Activated CD8-positive, alpha-beta T cell treated with anti-CD3 and anti-CD28 coated beads for 36 hours (primary cell): ENCODE measurements around the gene SLC14A1. TPM values are rescaled to one million over a fixed set of nuclear protein-coding genes. Genes with fewer than 3 reads are reported as not detected.
A peak's percentile ranks its signal among the peaks of the same experiment; 100 is the strongest.

Experiments
- ATAC-seq: fragments of 200-7000 bp; cut with Tn5 transposase; one replicate; pipeline ENCODE4 v1.10.0; 2021; ENCODE audit warnings: mild to moderate bottlenecking, moderate library complexity
- CTCF ChIA-PET: fragments of 350-600 bp; sonication (Branson Sonifier 250); formaldehyde crosslinking; loops from one replicate; lab custom pipeline; 2021; ENCODE audit warnings: antibody characterized with exemption; lab: Charles Lee
- POLR2A ChIA-PET: fragments of 350-600 bp; sonication (Branson Sonifier 250); formaldehyde crosslinking; loops from one replicate; lab custom pipeline; 2021; ENCODE audit warnings: antibody characterized with exemption; lab: Charles Lee
- DNase-seq: peaks from one replicate; pipeline ENCODE4 v3.0.0-alpha.2; 2020
- H3K27ac Mint-ChIP-seq: one replicate; pipeline ENCODE4 v1.8.0; 2021; ENCODE audit warnings: mild to moderate bottlenecking, mixed read lengths
- H3K27me3 Mint-ChIP-seq: one replicate; pipeline ENCODE4 v1.8.0; 2021; ENCODE audit warnings: mixed read lengths
- H3K36me3 Mint-ChIP-seq: one replicate; pipeline ENCODE4 v1.8.0; 2021; ENCODE audit warnings: low read depth, mixed read lengths
- H3K4me1 Mint-ChIP-seq: one replicate; pipeline ENCODE4 v1.8.0; 2021; ENCODE audit warnings: low read depth, mixed read lengths
- H3K4me3 Mint-ChIP-seq: one replicate; pipeline ENCODE4 v1.8.0; 2021; ENCODE audit warnings: mild to moderate bottlenecking, moderate library complexity, mixed read lengths
- H3K9me3 Mint-ChIP-seq: one replicate; pipeline ENCODE4 v1.8.0; 2021; ENCODE audit warnings: mixed read lengths
- intact Hi-C: fragments of 100-400 bp; cut with micrococcal nuclease; formaldehyde crosslinking; loops from one replicate; pipeline ENCODE4 v1.10.0; 2022
- total RNA-seq, 2 experiments: library from RNA; stranded (reverse); gene quantifications; one replicate each; pipeline ENCODE4 v1.2.3, GENCODE V29; 2021
- TF ChIP-seq, protein P1 (sequence below): fragments of 200-600 bp; IDR thresholded peaks from one replicate; pipeline ENCODE4 v1.8.0; 2022; ENCODE audit warnings: antibody characterized with exemption, mild to moderate bottlenecking

Gene SLC14A1
- total RNA-seq, 2 experiments from 2014 or later, result 3.1 TPM

DNA sequence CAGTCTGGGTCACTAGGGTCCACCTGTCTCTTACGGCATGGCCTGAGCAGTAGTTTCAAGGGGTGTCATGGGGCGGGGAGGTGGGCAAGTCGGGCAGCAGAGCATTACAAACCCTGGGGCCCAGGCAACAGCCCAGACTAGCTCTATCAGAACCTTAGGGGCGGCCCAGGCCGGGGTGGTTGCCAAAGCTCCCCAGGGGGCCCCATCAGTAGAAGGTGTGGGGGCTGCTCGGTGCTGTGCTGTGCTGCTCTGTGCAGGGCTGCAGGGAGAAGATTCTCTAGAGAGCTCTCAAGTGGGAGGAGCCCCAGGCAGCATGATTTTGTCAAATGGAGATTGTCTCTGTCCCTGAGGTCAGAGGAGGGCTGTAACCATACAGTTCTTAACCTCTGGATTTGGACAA lies 36.4 kb upstream of the SLC14A1 start:
- H3K27me3 Mint-ChIP-seq, result peaks cover 4% of the 10 kb centered on the region
- ChIA-PET CTCF (interaction anchor here (1.0 to 17.4 kb wide), 16 partner anchors 10 to 386 kb away, joined by 3 to 231 read pairs (median 6); no protein-coding TSS in a partner anchor), POLR2A (interaction anchor here (0.7 to 2.9 kb wide), 6 partner anchors 9 to 180 kb away, joined by 3 to 23 read pairs (median 4); no protein-coding TSS in a partner anchor)

DNA sequence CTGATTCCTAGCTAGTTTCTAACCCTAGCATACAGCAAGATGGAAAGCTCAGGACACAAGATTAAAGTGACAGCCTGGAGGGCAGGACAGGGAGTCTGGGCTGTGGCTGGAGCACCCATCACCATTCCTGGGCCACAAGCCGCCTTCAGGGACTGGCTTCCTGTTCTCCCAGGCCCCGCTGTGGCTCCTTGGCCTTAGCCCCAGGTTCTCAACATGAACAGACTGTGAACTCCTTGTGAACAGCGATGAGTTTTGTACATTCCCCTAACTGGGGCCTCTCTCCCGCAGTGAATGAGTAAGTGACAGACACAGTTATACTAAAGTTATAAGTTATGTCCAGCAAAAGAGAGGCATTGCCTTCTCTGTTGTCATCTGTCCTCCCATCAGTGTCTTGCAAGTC lies 35.9 kb upstream of the SLC14A1 start:
- DNase-seq, result peak; percentile 40
- ATAC-seq, result no peak
- peaks cover 77% of the 10 kb centered on the region for H3K4me1 Mint-ChIP-seq
- TF ChIP-seq, protein P1, sequence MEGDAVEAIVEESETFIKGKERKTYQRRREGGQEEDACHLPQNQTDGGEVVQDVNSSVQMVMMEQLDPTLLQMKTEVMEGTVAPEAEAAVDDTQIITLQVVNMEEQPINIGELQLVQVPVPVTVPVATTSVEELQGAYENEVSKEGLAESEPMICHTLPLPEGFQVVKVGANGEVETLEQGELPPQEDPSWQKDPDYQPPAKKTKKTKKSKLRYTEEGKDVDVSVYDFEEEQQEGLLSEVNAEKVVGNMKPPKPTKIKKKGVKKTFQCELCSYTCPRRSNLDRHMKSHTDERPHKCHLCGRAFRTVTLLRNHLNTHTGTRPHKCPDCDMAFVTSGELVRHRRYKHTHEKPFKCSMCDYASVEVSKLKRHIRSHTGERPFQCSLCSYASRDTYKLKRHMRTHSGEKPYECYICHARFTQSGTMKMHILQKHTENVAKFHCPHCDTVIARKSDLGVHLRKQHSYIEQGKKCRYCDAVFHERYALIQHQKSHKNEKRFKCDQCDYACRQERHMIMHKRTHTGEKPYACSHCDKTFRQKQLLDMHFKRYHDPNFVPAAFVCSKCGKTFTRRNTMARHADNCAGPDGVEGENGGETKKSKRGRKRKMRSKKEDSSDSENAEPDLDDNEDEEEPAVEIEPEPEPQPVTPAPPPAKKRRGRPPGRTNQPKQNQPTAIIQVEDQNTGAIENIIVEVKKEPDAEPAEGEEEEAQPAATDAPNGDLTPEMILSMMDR, result no peak
- intact Hi-C loops, result loop anchor here (5.0 kb wide), 1 partner anchor 384 kb away; the partner anchor contains the start of gene PSTPIP2
- H3K36me3 Mint-ChIP-seq, result peaks cover 2% of the 10 kb centered on the region
- no peaks in the 10 kb centered on the region for H3K9me3 Mint-ChIP-seq
- H3K4me3 Mint-ChIP-seq, result peak overlapping the region; percentile 75
- ChIA-PET POLR2A (interaction anchor here (0.7 to 2.9 kb wide), 8 partner anchors 8 to 185 kb away, joined by 3 to 23 read pairs (median 4); no protein-coding TSS in a partner anchor), CTCF (interaction anchor here (0.9 to 17.4 kb wide), 20 partner anchors 9 to 386 kb away, joined by 3 to 231 read pairs (median 4); no protein-coding TSS in a partner anchor)
- H3K27me3 Mint-ChIP-seq, result peaks cover 4% of the 10 kb centered on the region
- peak overlapping the region; percentile 97 for H3K27ac Mint-ChIP-seq

More for the DNA sequence above, 36.4 kb upstream of the SLC14A1 start:
- intact Hi-C loops, result loop anchor here (1.0 to 5.0 kb wide), 3 partner anchors 21 to 385 kb away; partner anchors contain the start of gene PSTPIP2
- Mint-ChIP-seq H3K36me3 (peaks cover 2% of the 10 kb centered on the region), H3K4me1 (peaks cover 77% of the 10 kb centered on the region), H3K4me3 (peak overlapping the region; percentile 75), H3K9me3 (no peaks in the 10 kb centered on the region), H3K27ac (peak overlapping the region; percentile 97)
- TF ChIP-seq, protein P1, result no peak
- DNase-seq (peak; percentile 72), ATAC-seq (peak; percentile 57)

DNA sequence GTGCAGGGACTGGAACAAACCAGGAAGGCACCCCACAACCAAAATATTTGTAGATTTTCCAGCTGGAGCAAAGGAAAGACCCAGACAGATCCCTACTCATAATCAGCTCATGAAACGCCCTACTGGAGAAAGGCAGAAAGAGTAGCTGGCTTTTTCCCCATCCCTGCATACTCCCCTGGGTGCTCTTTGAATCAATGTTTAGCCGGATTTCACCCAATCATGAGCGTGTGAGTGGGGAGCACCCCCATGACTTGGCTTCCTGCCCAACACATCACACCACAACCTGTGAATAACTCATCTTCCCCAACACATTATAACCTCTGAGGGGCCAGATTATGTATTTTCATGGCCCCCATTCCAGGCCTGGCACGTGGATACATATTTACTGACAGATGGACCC lies 35.1 kb upstream of the SLC14A1 start:
- peak overlapping the region; percentile 75 for H3K4me3 Mint-ChIP-seq
- intact Hi-C loops, result loop anchor here (5.0 kb wide), 1 partner anchor 383 kb away; the partner anchor contains the start of gene PSTPIP2
- DNase-seq (peak; percentile 91), ATAC-seq (peak; percentile 29)
- H3K9me3 Mint-ChIP-seq, result peaks cover under 1% of the 10 kb centered on the region
- H3K36me3 Mint-ChIP-seq, result peaks cover 2% of the 10 kb centered on the region
- peak overlapping the region; percentile 97 for H3K27ac Mint-ChIP-seq
- H3K27me3 Mint-ChIP-seq, result peaks cover 4% of the 10 kb centered on the region
- ChIA-PET POLR2A (interaction anchor here (0.9 to 2.9 kb wide), 6 partner anchors 11 to 192 kb away, joined by 3 to 23 read pairs (median 4); no protein-coding TSS in a partner anchor), CTCF (interaction anchor here (0.9 to 17.4 kb wide), 14 partner anchors 10 to 385 kb away, joined by 3 to 231 read pairs (median 6); no protein-coding TSS in a partner anchor)
- TF ChIP-seq, protein P1, result no peak
- peaks cover 69% of the 10 kb centered on the region for H3K4me1 Mint-ChIP-seq

DNA sequence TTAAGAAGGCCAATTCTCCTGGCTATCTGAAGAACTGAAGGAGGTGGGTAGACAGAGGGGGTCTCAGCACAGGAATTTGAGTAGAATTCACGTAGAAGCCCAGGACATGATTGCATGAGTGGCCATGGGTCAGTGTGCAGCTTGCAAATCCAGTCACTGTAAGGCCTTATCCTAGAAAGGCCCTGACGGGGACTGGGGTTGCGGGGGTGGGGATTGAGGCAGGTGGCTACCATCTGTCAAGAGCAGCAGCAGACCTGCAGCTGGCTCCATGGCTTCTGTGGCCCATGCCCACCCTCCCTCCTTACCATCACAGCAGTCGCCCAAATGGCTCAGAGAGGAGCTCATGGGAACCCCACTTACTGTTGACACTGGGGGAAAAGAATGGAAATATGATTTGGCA lies 34.6 kb upstream of the SLC14A1 start:
- H3K4me3 Mint-ChIP-seq, result no peak overlapping the region
- peaks cover 2% of the 10 kb centered on the region for H3K27me3 Mint-ChIP-seq
- no peak overlapping the region for H3K27ac Mint-ChIP-seq
- peaks cover 64% of the 10 kb centered on the region for H3K4me1 Mint-ChIP-seq
- ATAC-seq (no peak), DNase-seq (no peak)
- intact Hi-C loops, result loop anchor here (5.0 kb wide), 1 partner anchor 383 kb away; the partner anchor contains the start of gene PSTPIP2
- peaks cover 1% of the 10 kb centered on the region for H3K9me3 Mint-ChIP-seq
- TF ChIP-seq, protein P1, result no peak
- peaks cover 2% of the 10 kb centered on the region for H3K36me3 Mint-ChIP-seq
- ChIA-PET POLR2A (interaction anchor here (1.1 to 2.9 kb wide), 2 partner anchors 23 to 191 kb away, joined by 3 to 23 read pairs; no protein-coding TSS in a partner anchor), CTCF (interaction anchor here (1.2 to 17.4 kb wide), 7 partner anchors 12 to 221 kb away, joined by 3 to 231 read pairs (median 11); no protein-coding TSS in a partner anchor)
